B cell (primary cell): ENCODE results near the gene KLF3. TPM values are rescaled to one million over a fixed set of nuclear protein-coding genes. Genes with fewer than 3 reads are reported as not detected.

Experiments
- ATAC-seq: fragments of 200-7000 bp; cut with Tn5 transposase; one replicate; pipeline ENCODE4 v1.10.0; 2021; ENCODE audit warnings: low read depth, mild to moderate bottlenecking, moderate number of reproducible peaks, moderate library complexity
- CTCF ChIA-PET: fragments of 350-600 bp; sonication (Branson Sonifier 250); formaldehyde crosslinking; loops from one replicate; lab custom pipeline; 2021; ENCODE audit warnings: antibody characterized with exemption, inconsistent platforms; lab: Charles Lee
- POLR2A ChIA-PET: fragments of 350-600 bp; sonication (Branson Sonifier 250); formaldehyde crosslinking; loops from one replicate; lab custom pipeline; 2021; ENCODE audit warnings: antibody characterized with exemption; lab: Charles Lee
- DNase-seq: peaks from one replicate; pipeline ENCODE4 v3.0.0; 2013
- H2AFZ ChIP-seq: 2 replicates; pipeline ENCODE4 v1.6.1; 2012; ENCODE audit warnings: mild to moderate bottlenecking, low read depth, low read length; ENCODE audit not compliant: insufficient read depth, poor library complexity, severe bottlenecking
- H3K27ac ChIP-seq, 2 donors: 1 replicate in 1 of 2; 2 replicates in 1 of 2; pipeline ENCODE4 v1.5.1; 2012 to 2013; ENCODE audit warnings: low read length in 2 of 2, mild to moderate bottlenecking in 2 of 2, moderate library complexity in 1 of 2
- H3K27me3 ChIP-seq, 4 experiments: fragments of 200-600 bp in 1 of 4; sonication (generic) in 1 of 4; replicated peaks in 1 of 4; 1 replicate in 2 of 4; 2 replicates in 2 of 4; pipeline versions ENCODE4 v1.6.1 to v1.7.0; 2013 to 2016; ENCODE audit warnings: low read length in 3 of 4, mild to moderate bottlenecking in 2 of 4, mixed read lengths in 1 of 4, moderate library complexity in 1 of 4; ENCODE audit not compliant: insufficient read depth in 4 of 4, control insufficient read depth in 3 of 4; ENCODE audit errors: control extremely low read depth in 1 of 4
- H3K36me3 ChIP-seq, 2 experiments: replicated peaks in 1 of 2; 1 replicate in 1 of 2; 2 replicates in 1 of 2; pipeline versions ENCODE4 v1.6.1 to v1.7.1; 2013; ENCODE audit warnings: low read length in 1 of 2; ENCODE audit not compliant: insufficient read depth in 2 of 2, control insufficient read depth in 1 of 2; ENCODE audit errors: control extremely low read depth in 1 of 2, extremely low read depth in 1 of 2
- H3K4me1 ChIP-seq, 2 donors: fragments of 200-600 bp in 1 of 2; sonication (generic) in 1 of 2; 1 replicate in 1 of 2; 2 replicates in 1 of 2; pipeline versions ENCODE4 v1.5.1 to v1.6.1; 2013 to 2017; ENCODE audit warnings: low read length in 2 of 2; ENCODE audit not compliant: control insufficient read depth in 2 of 2, insufficient read depth in 2 of 2
- H3K4me2 ChIP-seq: replicated peaks from 2 replicates; pipeline ENCODE3; 2012; ENCODE audit warnings: mild to moderate bottlenecking, low read depth, low read length; ENCODE audit not compliant: poor library complexity, severe bottlenecking
- H3K4me3 ChIP-seq, 5 experiments: fragments of 200-600 bp in 1 of 5; sonication (generic) in 1 of 5; 1 replicate in 3 of 5; 2 replicates in 2 of 5; pipeline versions ENCODE4 v1.5.1 to v1.7.0; 2011 to 2016; ENCODE audit warnings: low read length in 4 of 5, mild to moderate bottlenecking in 4 of 5, low read depth in 2 of 5, control low read depth in 1 of 5, moderate library complexity in 1 of 5; ENCODE audit not compliant: insufficient read depth in 1 of 5; ENCODE audit errors: control extremely low read depth in 1 of 5, extremely low read depth in 1 of 5
- H3K79me2 ChIP-seq: fragments of 200-600 bp; sonication (generic); one replicate; pipeline ENCODE4 v1.6.0; 2016; ENCODE audit warnings: low read length; ENCODE audit not compliant: control insufficient read depth, insufficient read depth
- H3K9ac ChIP-seq: fragments of 200-600 bp; sonication (generic); 2 replicates; pipeline ENCODE4 v1.6.1; 2017; ENCODE audit warnings: mild to moderate bottlenecking, low read length, moderate library complexity
- H3K9me3 ChIP-seq, 3 donors: one replicate each; pipeline versions ENCODE4 v1.6.1 to v1.7.1; 2013; ENCODE audit warnings: low read length in 2 of 3; ENCODE audit not compliant: control insufficient read depth in 2 of 3, insufficient read depth in 1 of 3; ENCODE audit errors: control extremely low read depth in 1 of 3
- H4K20me1 ChIP-seq: 2 replicates; pipeline ENCODE4 v1.6.0; 2012; ENCODE audit warnings: mild to moderate bottlenecking, low read length; ENCODE audit not compliant: insufficient read depth, control insufficient read depth, poor library complexity, severe bottlenecking
- H3K27ac Mint-ChIP-seq: one replicate; pipeline ENCODE4 v1.8.0; 2021; ENCODE audit warnings: mixed read lengths
- H3K27me3 Mint-ChIP-seq: one replicate; pipeline ENCODE4 v1.8.0; 2021; ENCODE audit warnings: mixed read lengths
- H3K4me1 Mint-ChIP-seq: one replicate; pipeline ENCODE4 v1.8.0; 2021; ENCODE audit warnings: mixed read lengths
- H3K4me3 Mint-ChIP-seq: one replicate; pipeline ENCODE4 v1.8.0; 2021; ENCODE audit warnings: mixed read lengths
- H3K9me3 Mint-ChIP-seq: one replicate; pipeline ENCODE4 v1.8.0; 2022; ENCODE audit warnings: mixed read lengths; ENCODE audit not compliant: insufficient read depth
- EZH2 ChIP-seq: IDR thresholded peaks from 2 replicates; pipeline ENCODE4 v1.6.1; 2012; ENCODE audit warnings: borderline replicate concordance, low read depth, mild to moderate bottlenecking, moderate library complexity, low read length; ENCODE audit not compliant: insufficient read depth, poor library complexity, severe bottlenecking
- WGBS: methylation state at CpG from one replicate; pipeline ENCODE4 v1.1.5; 2013; ENCODE audit warnings: missing lambda C conversion rate; ENCODE audit not compliant: insufficient coverage; 5-methylcytosine and 5-hydroxymethylcytosine counted together
- intact Hi-C: fragments of 100-400 bp; cut with micrococcal nuclease; formaldehyde crosslinking; loops from one replicate; pipeline ENCODE4 v1.10.0; 2022
- polyA plus RNA-seq: library from polyadenylated mRNA; depleted of rRNA; stranded (reverse); fragments of >200 nt; gene quantifications from 2 replicates; pipeline ENCODE4 v1.2.3, GENCODE V29; 2012
- total RNA-seq, 2 donors: library from RNA; stranded (reverse); fragments of 120-200 nt in 1 of 2; gene quantifications; 1 replicate in 1 of 2; 2 replicates in 1 of 2; pipeline versions ENCODE4 v1.2.3 to v1.2.4, GENCODE V29; 2013 to 2022
- TF ChIP-seq, protein P1 (sequence below): fragments of 200-600 bp; IDR thresholded peaks from one replicate; pipeline ENCODE4 v1.8.0; 2022; ENCODE audit warnings: antibody characterized with exemption, mild to moderate bottlenecking

KLF3 gene
- total and polyA plus RNA-seq, 2 donors (not counting 1 experiment from before 2014, with no cell fraction given): 32.9 to 51.9 TPM

DNA sequence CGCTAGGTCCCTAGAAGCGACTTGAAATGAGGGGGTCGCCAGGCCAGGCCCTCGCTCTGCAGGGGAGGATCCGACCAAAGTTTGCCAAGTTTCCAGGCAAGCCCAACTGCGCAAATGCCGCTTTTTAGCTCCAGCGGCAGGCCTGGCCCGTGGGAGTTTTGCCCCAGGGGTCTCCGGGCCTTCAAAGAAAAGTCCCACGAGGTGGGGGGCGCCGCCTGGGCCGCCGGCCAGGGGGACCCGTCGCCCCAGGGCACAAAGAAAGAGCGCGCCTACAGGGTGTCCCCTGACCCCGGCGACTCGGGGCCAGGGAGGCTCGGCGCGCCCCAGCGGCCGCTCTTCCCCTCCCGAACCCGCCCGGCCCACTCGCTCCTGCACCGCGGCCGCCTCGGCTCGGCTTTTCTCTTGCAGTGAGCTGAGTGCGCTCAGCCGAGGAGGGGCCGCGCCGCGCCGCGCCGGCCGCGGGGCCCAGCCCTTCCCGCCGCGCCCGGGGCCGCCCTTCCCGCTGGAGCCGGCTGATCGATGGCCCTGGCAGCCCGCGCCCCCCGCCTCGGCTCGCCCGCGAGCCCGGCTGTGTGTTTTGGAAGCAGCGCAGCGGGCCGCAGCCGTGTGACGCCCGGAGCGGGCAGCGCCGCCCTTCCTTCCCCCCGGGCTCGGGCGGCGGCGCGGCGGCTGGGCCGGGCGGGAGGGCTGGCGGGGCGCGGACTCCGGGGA lies 754 bp upstream of the KLF3 start:
- Mint-ChIP-seq H3K4me1 (peaks cover 66% of the 10 kb centered on the region), H3K27ac (peak overlapping the region; percentile 96), H3K27me3 (no peaks in the 10 kb centered on the region), H3K4me3 (peak overlapping the region; percentile 89), H3K9me3 (no peaks in the 10 kb centered on the region)
- Histone ChIP-seq H3K9me3 (no peaks in the 10 kb centered on the region), H3K27ac (peak overlapping the region; percentile 90 to 92), H2AFZ (peak overlapping the region; percentile 79), H3K4me2 (peak overlapping the region; percentile 83), H3K79me2 (peaks cover 86% of the 10 kb centered on the region), H3K36me3 (no peaks in the 10 kb centered on the region), H3K4me1 (peaks cover 57 to 63% of the 10 kb centered on the region in 2 donors), H3K4me3 (peak overlapping the region; percentile 45 to 72 (median 63)), H3K9ac (peak overlapping the region; percentile 74), H3K27me3 (no peaks in the 10 kb centered on the region), H4K20me1 (no peaks in the 10 kb centered on the region)
- intact Hi-C loops: loop anchor here (1.0 to 10.0 kb wide), 8 partner anchors 122 to 1532 kb away; partner anchors contain the start of genes RELL1, RHOH, TBC1D1 and TLR10
- POLR2A ChIA-PET: interaction anchor here (0.7 to 1.8 kb wide), 6 partner anchors 9 to 703 kb away, joined by 3 to 9 read pairs (median 3); partner anchors contain the start of gene RFC1
- CTCF ChIA-PET: interaction anchor here (1.0 to 1.9 kb wide), 4 partner anchors 11 to 484 kb away, joined by 3 to 5 read pairs (median 4); no protein-coding TSS in a partner anchor
- WGBS: under 1% methylated on average over 85 of the region's 85 CpGs
- peak; percentile 93 for DNase-seq
- ATAC-seq: peak; percentile 40
- no peak for TF ChIP-seq EZH2
- TF ChIP-seq, protein P1, sequence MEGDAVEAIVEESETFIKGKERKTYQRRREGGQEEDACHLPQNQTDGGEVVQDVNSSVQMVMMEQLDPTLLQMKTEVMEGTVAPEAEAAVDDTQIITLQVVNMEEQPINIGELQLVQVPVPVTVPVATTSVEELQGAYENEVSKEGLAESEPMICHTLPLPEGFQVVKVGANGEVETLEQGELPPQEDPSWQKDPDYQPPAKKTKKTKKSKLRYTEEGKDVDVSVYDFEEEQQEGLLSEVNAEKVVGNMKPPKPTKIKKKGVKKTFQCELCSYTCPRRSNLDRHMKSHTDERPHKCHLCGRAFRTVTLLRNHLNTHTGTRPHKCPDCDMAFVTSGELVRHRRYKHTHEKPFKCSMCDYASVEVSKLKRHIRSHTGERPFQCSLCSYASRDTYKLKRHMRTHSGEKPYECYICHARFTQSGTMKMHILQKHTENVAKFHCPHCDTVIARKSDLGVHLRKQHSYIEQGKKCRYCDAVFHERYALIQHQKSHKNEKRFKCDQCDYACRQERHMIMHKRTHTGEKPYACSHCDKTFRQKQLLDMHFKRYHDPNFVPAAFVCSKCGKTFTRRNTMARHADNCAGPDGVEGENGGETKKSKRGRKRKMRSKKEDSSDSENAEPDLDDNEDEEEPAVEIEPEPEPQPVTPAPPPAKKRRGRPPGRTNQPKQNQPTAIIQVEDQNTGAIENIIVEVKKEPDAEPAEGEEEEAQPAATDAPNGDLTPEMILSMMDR: no peak
